Lower lobe of right lung (tissue), 2 donors: ENCODE data around the gene B3GLCT. TPM values are rescaled to one million over a fixed set of nuclear protein-coding genes. Genes with fewer than 3 reads are reported as not detected.
A peak's percentile ranks its signal among the peaks of the same experiment; 100 is the strongest.

Experiments used
- ATAC-seq, 2 donors: fragments of 200-7000 bp; cut with Tn5 transposase; one replicate each; pipeline ENCODE4 v1.9.1; 2020 to 2022; ENCODE audit warnings: mild to moderate bottlenecking in 2 of 2, moderate library complexity in 2 of 2
- DNase-seq: peaks from one replicate; pipeline ENCODE4 v3.0.0-alpha.2; 2020
- H3K27ac ChIP-seq: fragments of 200-600 bp; one replicate; pipeline ENCODE4 v1.8.0; 2022
- H3K27me3 ChIP-seq: fragments of 200-600 bp; one replicate; pipeline ENCODE4 v1.8.0; 2022; ENCODE audit warnings: low read depth
- H3K36me3 ChIP-seq: fragments of 200-600 bp; one replicate; pipeline ENCODE4 v1.8.0; 2022; ENCODE audit warnings: mild to moderate bottlenecking
- H3K4me1 ChIP-seq: fragments of 200-600 bp; one replicate; pipeline ENCODE4 v1.8.0; 2022
- H3K4me3 ChIP-seq: fragments of 200-600 bp; one replicate; pipeline ENCODE4 v1.8.0; 2022; ENCODE audit warnings: mild to moderate bottlenecking
- H3K9me3 ChIP-seq: fragments of 200-600 bp; one replicate; pipeline ENCODE4 v1.8.0; 2022
- intact Hi-C: fragments of 100-400 bp; cut with DNase I; formaldehyde crosslinking; loops from one replicate; pipeline ENCODE4 v1.11.0; 2022
- total RNA-seq: library from RNA; stranded (reverse); fragmentation: NEBNext Ultra II Directional; extraction: Animal tissue kit (Norgen Biotek cat#: 25700); gene quantifications from one replicate; pipeline ENCODE4 v1.2.1, GENCODE V29; 2021
- TF ChIP-seq, protein P1 (sequence below): fragments of 200-600 bp; IDR thresholded peaks from one replicate; pipeline ENCODE4 v1.8.0; 2022; ENCODE audit warnings: antibody characterized with exemption, mild to moderate bottlenecking
- donor health status: DM: no; HTN: yes; CAD: no; lungs with severe emphysema.

B3GLCT gene
- total RNA-seq, 1 donor from 2014 or later = 6.1 TPM

DNA sequence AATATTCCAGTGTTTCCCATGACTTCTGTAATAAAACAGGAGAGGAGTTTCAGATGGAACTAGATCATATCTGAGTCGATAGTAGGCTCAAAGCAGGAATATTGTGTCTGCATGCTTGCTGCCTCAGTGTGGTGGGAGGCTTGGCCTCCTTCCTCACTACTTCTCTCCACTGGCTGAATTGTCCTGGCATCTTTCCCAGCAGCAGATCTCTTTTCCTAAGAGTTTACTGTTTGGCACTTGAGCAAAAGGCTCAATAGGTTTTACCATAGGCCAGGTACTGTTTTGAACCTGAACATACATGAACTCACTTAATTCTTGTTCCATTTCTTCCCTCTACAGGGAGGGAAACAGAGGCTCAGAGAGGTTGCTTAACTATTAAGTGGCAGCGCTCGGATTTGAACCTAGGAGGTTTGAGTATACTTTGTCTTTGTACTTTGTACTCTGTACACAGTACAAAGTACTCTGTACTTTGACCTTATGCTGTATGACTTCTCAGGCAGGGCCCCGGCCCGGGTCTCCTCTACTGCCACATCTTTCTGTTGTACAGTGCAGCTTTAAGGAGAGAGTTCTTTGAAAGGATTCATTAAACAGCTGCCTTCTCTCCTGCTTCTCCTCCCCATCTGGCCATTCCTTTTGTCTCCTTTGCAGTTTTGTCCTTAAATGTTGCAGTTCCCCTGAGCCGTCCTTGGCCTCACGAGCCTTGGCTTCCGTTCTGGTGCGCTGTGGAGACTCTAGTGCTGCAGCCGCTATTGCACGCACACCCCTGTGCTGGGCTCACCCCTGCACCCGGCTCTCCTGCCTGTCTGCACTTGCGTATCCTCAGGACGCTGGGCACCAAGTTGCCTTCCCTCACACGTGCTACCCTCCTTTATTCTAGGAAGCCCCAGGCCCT lies 8.1 kb downstream of the B3GLCT start:
- DNase-seq = no peak
- Histone ChIP-seq H3K4me3 (no peak overlapping the region), H3K36me3 (no peaks in the 10 kb centered on the region), H3K27me3 (no peaks in the 10 kb centered on the region), H3K9me3 (no peaks in the 10 kb centered on the region), H3K4me1 (peaks cover 27% of the 10 kb centered on the region), H3K27ac (no peak overlapping the region)
- intact Hi-C loops = no loop called here
- TF ChIP-seq, protein P1, sequence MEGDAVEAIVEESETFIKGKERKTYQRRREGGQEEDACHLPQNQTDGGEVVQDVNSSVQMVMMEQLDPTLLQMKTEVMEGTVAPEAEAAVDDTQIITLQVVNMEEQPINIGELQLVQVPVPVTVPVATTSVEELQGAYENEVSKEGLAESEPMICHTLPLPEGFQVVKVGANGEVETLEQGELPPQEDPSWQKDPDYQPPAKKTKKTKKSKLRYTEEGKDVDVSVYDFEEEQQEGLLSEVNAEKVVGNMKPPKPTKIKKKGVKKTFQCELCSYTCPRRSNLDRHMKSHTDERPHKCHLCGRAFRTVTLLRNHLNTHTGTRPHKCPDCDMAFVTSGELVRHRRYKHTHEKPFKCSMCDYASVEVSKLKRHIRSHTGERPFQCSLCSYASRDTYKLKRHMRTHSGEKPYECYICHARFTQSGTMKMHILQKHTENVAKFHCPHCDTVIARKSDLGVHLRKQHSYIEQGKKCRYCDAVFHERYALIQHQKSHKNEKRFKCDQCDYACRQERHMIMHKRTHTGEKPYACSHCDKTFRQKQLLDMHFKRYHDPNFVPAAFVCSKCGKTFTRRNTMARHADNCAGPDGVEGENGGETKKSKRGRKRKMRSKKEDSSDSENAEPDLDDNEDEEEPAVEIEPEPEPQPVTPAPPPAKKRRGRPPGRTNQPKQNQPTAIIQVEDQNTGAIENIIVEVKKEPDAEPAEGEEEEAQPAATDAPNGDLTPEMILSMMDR = no peak
- peak; percentile 50 to 66 for ATAC-seq

DNA sequence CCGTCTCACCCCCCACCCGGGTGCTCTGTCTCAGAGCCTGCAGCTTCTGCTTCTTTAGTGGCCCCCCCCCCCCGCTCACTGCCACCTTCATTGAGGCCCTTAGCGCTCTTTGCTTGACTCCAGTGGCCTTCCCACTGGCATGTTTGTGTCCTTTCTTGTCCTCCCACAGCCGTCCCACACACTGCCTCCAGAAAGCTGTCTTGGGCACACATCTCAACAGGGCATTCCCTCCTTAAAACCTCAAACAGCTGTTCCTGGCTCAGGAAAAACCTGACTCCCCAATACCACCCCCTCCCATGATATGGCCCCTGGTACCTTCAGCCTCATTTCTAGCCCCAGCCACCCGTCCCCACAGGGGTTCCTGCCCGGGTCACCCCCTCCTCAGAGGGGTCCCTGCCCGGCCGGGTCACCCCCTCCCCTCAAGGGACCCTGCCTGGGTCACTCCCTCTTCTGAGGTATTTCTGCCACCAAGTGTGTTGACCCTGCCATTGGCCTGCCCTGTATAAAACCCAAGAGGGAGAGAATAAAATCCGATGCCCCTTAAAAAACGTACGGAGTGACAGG lies 8.9 kb downstream of the B3GLCT start:
- intact Hi-C loops = no loop called here
- no peaks in the 10 kb centered on the region for H3K36me3 ChIP-seq
- TF ChIP-seq, protein P1 = no peak
- H3K4me1 ChIP-seq = peaks cover 27% of the 10 kb centered on the region
- no peak overlapping the region for H3K27ac ChIP-seq
- H3K4me3 ChIP-seq = no peak overlapping the region
- ATAC-seq (peak in 1 of 2 donors; percentile 5), DNase-seq (no peak)
- no peaks in the 10 kb centered on the region for H3K9me3 ChIP-seq
- no peaks in the 10 kb centered on the region for H3K27me3 ChIP-seq

DNA sequence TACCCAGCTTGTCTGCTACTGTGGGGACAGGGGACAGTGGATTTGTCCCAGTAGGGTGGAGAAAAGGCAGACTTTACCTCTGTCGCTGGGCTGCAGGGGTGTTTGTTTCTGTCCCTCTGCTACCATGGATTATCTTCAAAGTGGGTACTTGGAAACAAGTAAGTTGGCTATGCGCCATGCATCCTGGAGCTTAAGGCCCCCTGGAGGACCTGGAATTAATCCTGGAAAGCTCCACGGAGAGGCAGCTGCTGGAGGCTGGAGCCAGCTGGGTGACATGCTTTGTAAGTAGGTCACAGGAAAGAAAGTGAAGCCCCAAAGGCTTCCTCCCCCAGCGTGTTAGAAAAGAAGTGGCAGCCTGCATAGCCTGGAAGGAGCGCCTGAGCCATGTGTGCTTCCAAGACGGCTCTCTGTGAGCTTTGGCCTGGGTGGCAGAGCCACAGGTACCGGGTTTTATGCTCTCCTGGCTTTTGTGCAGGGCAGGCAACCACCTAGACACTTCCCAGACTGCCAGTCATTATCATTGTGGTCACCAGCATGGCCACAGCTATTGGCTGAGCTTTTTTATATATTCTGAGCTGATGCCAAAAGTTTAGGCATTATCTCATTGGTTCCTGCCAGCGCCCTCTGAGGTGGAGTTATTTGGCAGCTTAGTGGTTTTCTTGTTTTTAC lies 9.5 kb downstream of the B3GLCT start:
- ATAC-seq (peak; percentile 42 to 53), DNase-seq (no peak)
- intact Hi-C loops = no loop called here

DNA sequence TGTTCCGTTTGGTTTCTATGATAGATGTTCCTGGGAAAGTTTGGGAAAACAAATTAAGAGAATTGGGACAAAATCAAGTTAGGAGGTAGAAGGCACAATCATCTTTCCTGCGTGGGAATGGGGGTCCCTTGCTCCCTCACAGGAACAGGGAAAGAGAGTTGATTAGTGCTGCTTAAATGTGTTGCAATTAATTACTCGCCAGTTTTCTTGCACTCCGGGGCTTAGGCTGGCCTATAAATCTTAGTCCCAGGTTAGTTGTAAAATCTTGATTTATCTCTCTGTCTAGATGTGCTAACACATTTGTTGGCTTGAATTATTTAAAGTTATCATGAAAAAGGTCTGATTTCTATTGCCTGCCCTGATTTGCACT lies 10.1 kb downstream of the B3GLCT start:
- ATAC-seq (no peak), DNase-seq (no peak)
- Histone ChIP-seq H3K4me1 (peaks cover 27% of the 10 kb centered on the region), H3K9me3 (no peaks in the 10 kb centered on the region), H3K27me3 (no peaks in the 10 kb centered on the region), H3K4me3 (no peak overlapping the region), H3K27ac (no peak overlapping the region), H3K36me3 (no peaks in the 10 kb centered on the region)
- TF ChIP-seq, protein P1 = no peak
- intact Hi-C loops = no loop called here

More for the DNA sequence above, 9.5 kb downstream of the B3GLCT start:
- peaks cover 27% of the 10 kb centered on the region for H3K4me1 ChIP-seq
- H3K9me3 ChIP-seq = no peaks in the 10 kb centered on the region
- no peaks in the 10 kb centered on the region for H3K27me3 ChIP-seq
- H3K4me3 ChIP-seq = no peak overlapping the region
- no peak overlapping the region for H3K27ac ChIP-seq
- H3K36me3 ChIP-seq = no peaks in the 10 kb centered on the region
- TF ChIP-seq, protein P1 = no peak

DNA sequence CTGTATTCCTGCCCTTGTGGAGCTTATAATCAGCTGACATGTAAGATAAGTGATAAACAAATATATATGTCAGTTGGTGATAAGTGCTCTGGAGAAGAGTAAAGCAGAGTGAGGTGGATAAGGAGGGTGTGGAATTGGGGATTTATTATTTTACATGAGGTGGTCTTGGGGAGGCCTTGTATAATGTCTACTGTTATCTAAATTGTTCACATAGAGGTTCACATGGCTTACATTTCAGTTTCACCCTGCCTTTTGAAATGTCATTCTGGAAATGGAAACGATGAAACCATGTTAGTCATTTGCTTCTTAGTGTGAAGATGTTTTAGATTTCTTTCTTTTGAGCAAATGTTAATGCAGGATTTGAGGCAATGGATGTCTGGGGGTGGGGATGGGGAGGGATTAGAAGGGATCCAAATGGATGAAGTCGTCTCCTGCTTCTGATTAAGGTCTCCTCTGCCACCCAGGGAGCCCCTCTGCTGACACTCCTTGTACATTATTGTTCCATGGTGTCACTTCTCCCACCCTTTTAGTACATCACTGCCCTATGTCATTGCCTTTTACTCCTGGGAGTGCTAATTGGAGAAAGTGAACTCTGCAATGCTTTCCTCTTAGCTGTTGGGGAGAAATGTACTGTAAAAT lies 14.0 kb downstream of the B3GLCT start:
- TF ChIP-seq, protein P1 = no peak
- Histone ChIP-seq H3K27me3 (no peaks in the 10 kb centered on the region), H3K27ac (no peak overlapping the region), H3K36me3 (no peaks in the 10 kb centered on the region), H3K4me3 (no peak overlapping the region), H3K9me3 (no peaks in the 10 kb centered on the region), H3K4me1 (peaks cover 16% of the 10 kb centered on the region)
- no peak for ATAC-seq
- DNase-seq = no peak
- intact Hi-C loops = no loop called here
